Ureter (tissue), 1 donor: ENCODE results near the gene TBCC. TPM values are rescaled to one million over a fixed set of nuclear protein-coding genes. Genes with fewer than 3 reads are reported as not detected.

Source experiments
- DNase-seq: peaks from one replicate; pipeline ENCODE4 v3.0.0-alpha.2; 2020; ENCODE audit warnings: low spot score
- total RNA-seq: library from RNA; stranded (reverse); gene quantifications from one replicate; pipeline ENCODE4 v1.2.4, GENCODE V29; 2023
- donor health status: DM: yes; HTN: yes; CAD: no.

The TBCC gene
- total RNA-seq, 1 donor from 2014 or later = 16.5 TPM

GRCh38 chr6:42696526-42697267, 49.2 kb downstream of the TBCC start:
- DNase-seq = no peak

GRCh38 chr6:42694586-42694985, 51.3 kb downstream of the TBCC start:
- DNase-seq = no peak

Other genes starting within 250 kb of the TBCC start
- 36.8 TPM for gene UBR2, start 182.1 kb downstream of the TBCC start, total RNA-seq
- gene PRPH2, start 23.5 kb downstream of the TBCC start, total RNA-seq = 0.91 TPM
- 25.1 TPM for gene BICRAL, start 35.9 kb upstream of the TBCC start, total RNA-seq
- 73.4 TPM for gene RPL7L1, start 133.5 kb upstream of the TBCC start, total RNA-seq
- 0.55 TPM for gene PTCRA, start 169.9 kb upstream of the TBCC start, total RNA-seq
- gene CNPY3, start 183.4 kb upstream of the TBCC start, total RNA-seq = 45.6 TPM
- 0.73 TPM for gene GNMT, start 214.7 kb upstream of the TBCC start, total RNA-seq
- 23.0 TPM for gene PEX6, start 233.1 kb upstream of the TBCC start, total RNA-seq
- 24.7 TPM for gene PPP2R5D, start 238.5 kb upstream of the TBCC start, total RNA-seq